Measurements from ENCODE around the gene GALNT2. TPM values are rescaled to one million over a fixed set of nuclear protein-coding genes. Genes with fewer than 3 reads are reported as not detected.

The GALNT2 gene
- total and polyA plus RNA-seq, 2 of the 4 experiments (the other 2 are of a cell fraction), result 50.4 to 189 TPM

DNA sequence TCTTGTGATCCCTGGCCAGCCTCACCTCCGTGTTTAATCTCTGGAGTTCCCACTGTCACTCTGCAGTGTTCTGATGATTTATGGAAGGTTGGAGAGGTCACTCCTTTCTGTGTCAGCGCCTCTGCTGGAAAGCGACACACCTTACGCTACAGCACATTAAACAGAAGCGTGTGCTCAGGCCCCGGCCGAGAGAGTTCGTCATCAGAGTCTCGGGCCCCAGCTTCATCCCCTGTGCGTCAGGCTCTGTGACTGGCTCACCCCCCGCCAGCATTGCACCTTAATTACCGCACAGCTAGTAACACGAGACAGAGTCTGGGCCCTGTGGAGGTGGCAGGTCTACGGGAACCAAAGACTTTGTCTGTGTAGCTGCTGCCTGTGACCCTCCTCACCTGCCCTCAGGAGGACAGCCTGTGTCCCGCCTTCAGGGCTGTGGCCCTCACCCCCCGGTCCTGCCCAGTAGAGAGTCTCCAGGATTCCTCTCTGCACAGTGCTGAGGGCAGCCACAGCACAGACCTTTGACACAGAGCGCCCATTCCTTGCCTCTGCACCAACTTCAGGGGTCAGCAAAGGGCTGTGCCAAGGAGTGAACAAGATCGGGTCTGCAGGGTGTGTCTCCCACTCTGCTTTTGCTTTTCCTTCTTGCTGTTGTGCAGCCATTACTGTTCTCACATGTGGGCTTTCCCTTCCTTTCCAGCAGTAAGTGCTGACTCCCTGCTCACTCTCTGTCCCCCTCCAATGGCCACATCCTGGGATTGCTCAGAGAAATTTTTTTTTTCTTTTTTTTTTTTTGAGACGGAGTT lies 201.5 kb downstream of the GALNT2 start:
- WGBS, 2 experiments (ENCODE audit: extremely low coverage in 2 of 2, insufficient read length in 1 of 2), result 85% methylated on average over 7 of the region's 19 CpGs; no CpG with 5 or more reads in 1 of the 2 experiments
- Histone ChIP-seq H2BK20ac (ENCODE audit: low read depth, low read length) (0 out of 2 replicates have a peak overlapping the region, but pooled peaks have one; percentile 49), H3K27ac (ENCODE audit: insufficient read depth, low read length) (no peak overlapping the region), H2AK5ac (ENCODE audit: low read depth, low read length) (no peak overlapping the region), H4K20me1 (ENCODE audit: insufficient read depth, low read length) (no peaks in the 10 kb centered on the region), H3K79me1 (ENCODE audit: low read depth in 1 of 2, low read length in 2 of 2) (0 out of 4 replicates have a peak, but pooled peaks cover 5 to 7% of the 10 kb centered on the region in 2 experiments), H3K4me2 (ENCODE audit: low read depth, low read length) (no peak overlapping the region), H4K91ac (ENCODE audit: insufficient read depth, low read depth, low read length) (0 out of 2 replicates have a peak overlapping the region, but pooled peaks have one; percentile 24), H3K36me3 (ENCODE audit: control insufficient read depth, insufficient read depth, low read length) (peaks cover 44% of the 10 kb centered on the region), H3K4ac (ENCODE audit: low read depth, low read length) (peak overlapping the region; percentile 9; the same call in 1 of the 2 replicates), H2AFZ (replicated peaks; ENCODE audit: low read length, poor library complexity) (peak overlapping the region; percentile 73), H3K23ac (ENCODE audit: low read depth, low read length) (no peak overlapping the region), H3K27me3 (ENCODE audit: control insufficient read depth, insufficient read depth, low read length) (no peaks in the 10 kb centered on the region), H3K9ac (ENCODE audit: low read depth, low read length) (no peak overlapping the region), H3K9me3 (ENCODE audit: control insufficient read depth, insufficient read depth, low read length) (no peaks in the 10 kb centered on the region), H2AK9ac (replicated peaks; ENCODE audit: low read depth, low read length, poor library complexity) (no peak overlapping the region), H2BK5ac (ENCODE audit: low read depth, low read length, poor library complexity, severe bottlenecking) (no peak overlapping the region), H2BK120ac (ENCODE audit: low read depth, low read length) (no peak overlapping the region), H3K18ac (ENCODE audit: low read depth, low read length) (no peak overlapping the region), H3K4me3 (ENCODE audit: insufficient read depth, low read depth, low read length) (no peak overlapping the region), H4K8ac (ENCODE audit: low read depth in 2 of 2, low read length in 2 of 2) (peak overlapping the region in 1 of 2 experiments; percentile 47; a peak in 1 of 4 replicates), H3K56ac (ENCODE audit: extremely low read depth, insufficient read depth, low read length) (no peak overlapping the region), H3K14ac (replicated peaks; ENCODE audit: low read depth, low read length) (no peak overlapping the region), H3K9me1 (ENCODE audit: insufficient read depth, low read length) (no peaks in the 10 kb centered on the region), H4K5ac (ENCODE audit: low read depth, low read length) (no peak overlapping the region; the same call in 1 of the 2 replicates), H2BK15ac (ENCODE audit: low read depth, low read length) (no peak overlapping the region), H3K4me1 (ENCODE audit: control insufficient read depth, insufficient read depth, low read length) (peaks cover 3% of the 10 kb centered on the region; the same call in 1 of the 2 replicates)
- ATAC-seq (ENCODE audit: low read depth) (peak; percentile 98), DNase-seq (peak; percentile 75)
- intact Hi-C loops (cut with micrococcal nuclease), result loop anchor here (1.0 to 10.0 kb wide), 3 partner anchors 201 to 607 kb away; partner anchors contain the start of gene GALNT2
- dilution Hi-C loops (cut with HindIII; ENCODE audit: low sequenced_read_pairs, unreplicated experiment), result no loop called here
- in situ Hi-C loops (cut with MboI; ENCODE audit: low sequenced_read_pairs), result no loop called here
- POLR2A ChIA-PET (ENCODE audit: unreplicated experiment), result no interaction called here
- TF ChIP-seq, protein P1, sequence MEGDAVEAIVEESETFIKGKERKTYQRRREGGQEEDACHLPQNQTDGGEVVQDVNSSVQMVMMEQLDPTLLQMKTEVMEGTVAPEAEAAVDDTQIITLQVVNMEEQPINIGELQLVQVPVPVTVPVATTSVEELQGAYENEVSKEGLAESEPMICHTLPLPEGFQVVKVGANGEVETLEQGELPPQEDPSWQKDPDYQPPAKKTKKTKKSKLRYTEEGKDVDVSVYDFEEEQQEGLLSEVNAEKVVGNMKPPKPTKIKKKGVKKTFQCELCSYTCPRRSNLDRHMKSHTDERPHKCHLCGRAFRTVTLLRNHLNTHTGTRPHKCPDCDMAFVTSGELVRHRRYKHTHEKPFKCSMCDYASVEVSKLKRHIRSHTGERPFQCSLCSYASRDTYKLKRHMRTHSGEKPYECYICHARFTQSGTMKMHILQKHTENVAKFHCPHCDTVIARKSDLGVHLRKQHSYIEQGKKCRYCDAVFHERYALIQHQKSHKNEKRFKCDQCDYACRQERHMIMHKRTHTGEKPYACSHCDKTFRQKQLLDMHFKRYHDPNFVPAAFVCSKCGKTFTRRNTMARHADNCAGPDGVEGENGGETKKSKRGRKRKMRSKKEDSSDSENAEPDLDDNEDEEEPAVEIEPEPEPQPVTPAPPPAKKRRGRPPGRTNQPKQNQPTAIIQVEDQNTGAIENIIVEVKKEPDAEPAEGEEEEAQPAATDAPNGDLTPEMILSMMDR (conservative IDR thresholded peaks at IDR 0.05; ENCODE audit: low read depth, low read length), result peak; percentile 84
- TF ChIP-seq FOS (IDR thresholded peaks at IDR 0.05; ENCODE audit: low read depth, low read length) (no peak), CEBPB (IDR thresholded peaks at IDR 0.05; ENCODE audit: low read depth, low read length) (no peak), SMC3 (IDR thresholded peaks at IDR 0.05; ENCODE audit: low read depth, low read length) (peak; percentile 87), RAD21 (IDR thresholded peaks at IDR 0.05; ENCODE audit: low read length) (peak; percentile 85), MAFK (IDR thresholded peaks at IDR 0.05; ENCODE audit: low read depth, low read length) (peak; percentile 17; the same call in 1 of the 2 replicates), MXI1 (IDR thresholded peaks at IDR 0.05; ENCODE audit: borderline replicate concordance, low read depth, low read length) (0 out of 2 replicates have a peak, but pooled peaks have one; percentile 17)
- CTCF ChIA-PET, result interaction anchor here (0.5 to 1.0 kb wide), 3 partner anchors 46 to 244 kb away, joined by 3 to 6 read pairs (median 3); no protein-coding TSS in a partner anchor
- BruUV-seq (replicated peaks), result no TSS peak

All from IMR-90 (cell line).